A549 (cell line): ENCODE results near the gene PCGF3.

ENCODE experiments used
- CEBPB ChIP-seq, 2 experiments: fragments of >200 bp in 1 of 2; sonication (Bioruptor Twin) in 1 of 2; formaldehyde crosslinking in 1 of 2; IDR thresholded peaks; 2 replicates each; pipeline ENCODE4 v1.6.1; 2012 to 2016
- CHD2 ChIP-seq: fragments of 150-350 bp; IDR thresholded peaks from 2 replicates; pipeline ENCODE4 v1.6.1; 2014; ENCODE audit warnings: low read length; ENCODE audit not compliant: partially characterized antibody
- CTCF ChIP-seq: fragments of >200 bp; sonication (Bioruptor Twin); formaldehyde crosslinking; IDR thresholded peaks from 3 replicates; pipeline ENCODE4 v1.5.1; 2016
- HDAC2 ChIP-seq: fragments of 200-600 bp; sonication (generic); IDR thresholded peaks from 2 replicates; pipeline ENCODE4 v1.6.1; 2016
- KDM1A ChIP-seq: fragments of 200-600 bp; sonication (generic); IDR thresholded peaks from 2 replicates; pipeline ENCODE4 v1.6.1; 2016; ENCODE audit warnings: low read depth, mild to moderate bottlenecking
- NR3C1 ChIP-seq: fragments of >200 bp; sonication (Bioruptor Twin); formaldehyde crosslinking; IDR thresholded peaks from 3 replicates; pipeline ENCODE4 v1.6.1; 2017
- PBX3 ChIP-seq: IDR thresholded peaks from 2 replicates; pipeline ENCODE4 v1.6.1; 2012
- RAD21 ChIP-seq, 2 experiments: fragments of >200 bp in 1 of 2; sonication (Bioruptor Twin) in 1 of 2; formaldehyde crosslinking in 1 of 2; IDR thresholded peaks in 1 of 2; conservative IDR thresholded peaks in 1 of 2; 2 replicates in 1 of 2; 3 replicates in 1 of 2; pipeline ENCODE4 v1.6.1; 2012 to 2018; ENCODE audit warnings: inconsistent platforms in 1 of 2
- SMC3 ChIP-seq: fragments of >200 bp; sonication (Bioruptor Twin); formaldehyde crosslinking; IDR thresholded peaks from 3 replicates; pipeline ENCODE4 v1.6.1; 2018; ENCODE audit warnings: inconsistent platforms
- TFCP2L1 ChIP-seq: fragments of 250-450 bp; sonication (Bioruptor Pico); IDR thresholded peaks from 2 replicates; pipeline ENCODE4 v1.5.0; 2021; ENCODE audit warnings: mild to moderate bottlenecking
- TF ChIP-seq, protein P1 (sequence below): IDR thresholded peaks from 2 replicates; pipeline ENCODE4 v1.6.1; 2012

- TF ChIP-seq CTCF (no peak), NR3C1 (no peak), KDM1A (no peak), CEBPB (IDR thresholded peaks at IDR 0.05) (no peak), PBX3 (no peak), CHD2 (no peak), HDAC2 (no peak), TFCP2L1 (no peak), RAD21 (conservative IDR thresholded peaks at IDR 0.05 in 1 of 2, IDR thresholded peaks at IDR 0.05 in 1 of 2) (no peak), SMC3 (no peak)
- TF ChIP-seq, protein P1, sequence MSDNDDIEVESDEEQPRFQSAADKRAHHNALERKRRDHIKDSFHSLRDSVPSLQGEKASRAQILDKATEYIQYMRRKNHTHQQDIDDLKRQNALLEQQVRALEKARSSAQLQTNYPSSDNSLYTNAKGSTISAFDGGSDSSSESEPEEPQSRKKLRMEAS = no peak
Observed at GRCh38 chr4:688854-689681, 16.6 kb upstream of the PCGF3 start, which contains the start of gene SLC49A3.
